SIG-M5 treated with dmso at 0.1 percent for 504 hours (cell line): ENCODE results near the gene MYB.
"Not testable (repeated sequence)": the region's sequence is repeated elsewhere in the genome, so short reads cannot be mapped to it uniquely, and the experiment has no call there.

Experiments
- DNase-seq: peaks from one replicate; lab custom pipeline; 2025; ENCODE audit not compliant: unreplicated experiment; lab: John Stamatoyannopoulos, UW

The MYB gene

DNA sequence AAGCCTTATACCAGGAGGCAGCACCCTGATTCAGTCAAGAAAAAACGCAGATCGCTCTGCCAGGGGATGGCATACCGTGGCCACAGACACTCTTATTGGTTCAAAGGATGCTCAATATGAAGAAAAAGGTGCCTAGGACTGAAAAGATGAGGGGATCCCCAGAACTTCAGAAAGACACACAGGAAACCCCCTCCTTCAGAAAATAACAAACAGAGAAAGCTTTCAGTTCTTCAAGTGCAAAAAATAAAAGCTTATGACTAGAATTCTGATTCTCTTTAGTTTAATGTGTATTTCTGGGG, 17.7 kb upstream of the MYB start:
- DNase-seq: no peak

DNA sequence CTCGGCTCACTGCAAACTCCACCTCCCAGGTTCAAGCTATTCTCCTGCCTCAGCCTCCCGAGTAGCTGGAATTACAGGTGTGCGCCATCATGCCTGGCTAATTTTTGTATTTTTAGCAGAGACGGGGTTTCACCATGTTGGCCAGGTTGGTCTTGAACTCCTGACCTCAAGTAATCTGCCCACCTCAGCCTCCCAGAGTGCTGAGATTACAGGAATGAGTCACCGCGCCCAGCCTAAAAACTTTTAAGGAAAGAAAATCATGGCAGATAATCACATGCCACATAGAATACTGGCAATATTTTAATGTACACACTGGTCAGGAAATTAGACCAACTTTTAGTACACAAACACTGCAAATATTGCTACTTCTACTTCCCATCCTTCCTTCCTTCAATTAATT, 16.7 kb upstream of the MYB start:
- not testable (repeated sequence) for DNase-seq

DNA sequence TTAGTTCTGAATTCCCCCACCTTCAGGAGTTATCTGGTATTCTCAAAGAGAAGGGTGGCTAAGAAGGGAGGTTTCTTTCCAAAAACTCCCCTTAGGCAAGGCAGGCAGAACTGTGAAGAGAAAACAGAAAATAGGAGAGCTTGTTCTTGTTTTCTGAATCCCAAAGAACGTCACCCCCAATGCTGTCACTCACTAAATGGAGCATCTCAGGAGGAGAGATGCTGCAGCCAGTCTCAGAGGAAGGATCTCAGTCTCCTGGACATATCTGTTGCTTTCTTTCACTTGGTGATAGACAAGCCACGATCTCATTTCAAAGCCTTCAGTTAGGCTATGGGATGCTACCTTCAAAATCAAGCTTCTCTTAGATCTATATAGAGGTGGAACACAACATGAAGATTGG, 16.1 kb upstream of the MYB start:
- DNase-seq: no peak

DNA sequence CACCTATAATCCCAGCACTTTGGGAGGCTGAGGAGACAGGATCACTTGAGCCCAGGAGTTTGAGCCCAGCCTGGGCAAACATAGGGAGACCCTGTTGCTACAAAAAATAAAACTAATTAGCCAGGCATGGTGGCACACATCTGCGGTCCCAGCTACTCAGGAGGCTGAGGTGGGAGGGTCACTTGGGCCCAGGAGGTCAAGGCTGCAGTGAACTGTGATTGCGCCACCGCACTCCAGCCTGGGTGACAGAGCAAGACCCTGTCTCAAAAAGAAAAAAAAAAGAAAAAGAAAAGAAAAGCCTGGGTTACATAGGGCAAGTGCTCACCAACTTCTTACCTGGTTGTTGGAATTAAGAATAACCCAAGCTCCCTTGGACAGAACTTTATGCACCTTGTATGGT, 14.6 kb upstream of the MYB start:
- no peak for DNase-seq

DNA sequence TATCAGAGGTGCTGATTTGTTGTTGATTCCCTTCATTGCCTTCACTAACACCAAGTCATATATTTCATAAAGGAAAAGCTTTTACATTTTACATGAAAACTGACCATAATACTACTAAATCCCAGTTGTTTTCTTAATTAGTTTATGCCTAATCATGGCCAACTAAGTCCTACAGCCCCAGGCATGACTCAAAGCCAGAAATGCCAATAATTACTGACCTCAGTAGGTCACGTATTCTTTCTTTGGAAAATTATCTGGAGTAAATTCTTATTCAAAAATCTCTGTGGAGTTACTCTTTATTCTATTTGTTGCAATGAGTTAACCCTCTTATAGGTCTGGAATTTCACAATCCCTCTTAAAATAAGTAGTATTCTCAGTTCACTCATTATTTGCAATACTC, 13.5 kb upstream of the MYB start:
- no peak for DNase-seq

DNA sequence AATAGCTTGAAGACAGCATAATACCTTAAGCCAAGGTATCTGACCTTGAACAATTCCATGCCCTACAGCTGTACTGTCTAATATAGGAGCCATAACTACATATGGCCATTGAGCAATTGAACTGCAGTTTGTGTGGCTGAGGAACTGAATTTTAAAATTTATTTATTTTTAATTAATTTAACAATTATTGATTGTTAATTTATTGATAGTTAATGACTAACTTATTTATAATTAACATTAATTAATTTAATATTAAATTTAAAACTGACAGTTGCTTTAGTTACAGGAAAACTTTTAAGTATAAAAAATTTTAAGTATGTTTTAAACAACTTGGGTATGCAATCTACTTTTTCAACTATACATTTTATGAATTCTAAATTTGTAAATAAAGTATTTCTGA, 12.3 kb upstream of the MYB start:
- DNase-seq: no peak

DNA sequence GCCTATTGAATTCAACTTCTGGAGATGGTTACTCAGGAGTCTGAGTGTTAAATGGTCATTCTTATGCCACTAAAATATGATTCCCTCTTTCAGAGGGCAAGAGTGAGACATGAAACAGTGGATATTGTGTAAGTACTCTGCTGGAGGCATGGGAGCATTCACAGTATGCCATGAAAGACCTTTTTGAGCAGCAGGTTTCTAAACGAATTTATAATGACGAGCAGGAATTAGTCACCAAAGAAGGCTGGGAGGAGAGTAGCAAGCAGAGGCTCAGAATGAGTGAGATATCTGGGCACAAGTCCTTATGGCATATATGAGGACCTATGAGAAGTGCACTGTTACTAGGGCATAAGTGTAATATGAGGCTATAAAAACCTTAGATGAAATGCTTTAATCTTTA, 10.9 kb upstream of the MYB start:
- DNase-seq: no peak

DNA sequence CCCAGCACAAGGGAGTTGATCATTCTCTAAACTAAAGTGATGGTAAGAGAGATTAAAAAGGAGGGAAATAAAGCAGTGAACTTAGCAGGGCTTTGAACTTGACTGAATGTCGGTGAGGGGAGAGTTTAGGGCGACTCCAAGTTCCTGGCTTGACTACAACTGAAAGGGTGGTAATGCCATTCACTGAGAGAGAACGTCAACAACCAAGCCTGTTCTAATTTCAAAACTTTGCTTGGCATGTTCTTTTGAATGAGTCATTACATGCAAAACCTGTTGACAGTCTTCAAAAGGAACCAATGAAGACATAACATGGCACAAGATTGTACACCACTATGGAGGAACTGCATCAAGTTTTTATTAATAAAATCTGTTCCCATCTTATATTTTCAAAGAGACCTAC, 10.3 kb upstream of the MYB start:
- DNase-seq: no peak

DNA sequence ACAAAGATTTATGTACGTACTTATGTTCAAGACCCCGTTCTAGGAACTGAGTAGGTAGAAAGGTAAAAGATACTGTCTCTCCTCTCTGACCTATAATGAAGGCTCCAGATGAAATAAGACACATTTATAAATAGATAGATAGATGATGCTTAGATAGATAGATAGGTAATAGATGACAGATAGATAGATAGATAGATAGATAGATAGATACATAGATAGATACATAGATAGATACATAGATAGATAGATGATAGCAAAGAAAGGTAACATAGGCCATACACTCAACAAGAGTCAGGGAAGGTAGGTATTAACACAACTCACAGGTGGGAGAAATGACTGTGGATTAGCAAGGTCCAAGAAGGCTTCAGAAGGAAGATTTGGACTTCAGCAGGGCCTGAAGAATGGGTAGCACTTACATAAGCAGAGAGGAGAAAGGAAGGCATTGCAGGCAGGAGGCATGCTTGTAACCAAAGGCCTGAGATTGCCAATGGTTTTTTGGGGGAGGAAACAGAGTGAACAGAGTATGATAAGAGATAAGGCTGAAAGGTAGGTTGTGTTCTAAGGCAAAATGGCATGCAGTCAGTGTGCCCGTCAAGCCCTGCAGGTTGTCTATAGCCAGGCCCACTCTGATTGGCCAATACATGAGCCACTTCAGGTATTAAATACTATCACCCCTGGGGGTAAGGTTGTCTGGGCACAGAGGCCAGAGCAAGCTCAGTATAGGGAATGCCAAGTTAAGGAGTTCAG, 7.7 kb upstream of the MYB start:
- no peak for DNase-seq

DNA sequence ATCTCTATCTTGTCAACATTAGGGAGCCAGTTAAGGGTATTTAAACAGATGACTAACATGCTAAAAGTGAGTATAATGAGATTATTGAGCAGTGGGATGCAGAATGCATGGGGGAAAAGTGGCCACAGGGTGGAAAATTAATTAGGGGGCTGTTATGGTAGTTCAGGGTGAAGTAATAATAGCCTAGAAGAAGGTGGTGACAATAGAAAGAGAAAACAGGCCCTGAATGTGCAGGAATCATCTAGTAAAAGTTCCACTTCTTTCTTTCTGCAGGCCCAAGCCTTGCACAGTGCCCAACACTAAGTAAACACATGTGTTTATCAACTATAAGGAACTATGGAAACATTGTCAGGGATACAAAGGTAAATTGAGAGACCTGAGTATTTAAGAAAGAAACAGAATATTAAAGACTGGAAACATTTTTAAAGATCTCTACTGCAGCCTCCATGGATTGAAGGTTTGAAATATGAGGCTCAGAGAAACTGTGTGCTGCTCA, 7.1 kb upstream of the MYB start:
- DNase-seq: no peak

DNA sequence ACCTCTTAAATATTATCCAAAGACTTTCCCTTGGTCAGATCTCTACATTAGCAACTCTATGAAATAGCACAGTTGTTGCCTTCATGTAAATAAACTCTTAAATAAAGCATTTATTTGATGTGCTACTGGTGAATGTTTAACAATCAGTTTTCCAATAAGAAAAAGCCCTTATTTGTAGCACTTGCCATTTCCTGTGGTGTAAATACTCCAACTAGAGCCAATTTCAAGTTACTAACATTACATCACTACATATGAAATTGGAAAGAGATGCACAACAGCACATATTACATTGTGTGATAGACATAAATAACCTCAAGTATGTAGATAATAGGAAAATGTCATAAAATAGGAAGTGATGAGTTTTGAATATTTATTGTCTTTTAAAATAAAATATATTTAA, 5.0 kb upstream of the MYB start:
- DNase-seq: no peak

DNA sequence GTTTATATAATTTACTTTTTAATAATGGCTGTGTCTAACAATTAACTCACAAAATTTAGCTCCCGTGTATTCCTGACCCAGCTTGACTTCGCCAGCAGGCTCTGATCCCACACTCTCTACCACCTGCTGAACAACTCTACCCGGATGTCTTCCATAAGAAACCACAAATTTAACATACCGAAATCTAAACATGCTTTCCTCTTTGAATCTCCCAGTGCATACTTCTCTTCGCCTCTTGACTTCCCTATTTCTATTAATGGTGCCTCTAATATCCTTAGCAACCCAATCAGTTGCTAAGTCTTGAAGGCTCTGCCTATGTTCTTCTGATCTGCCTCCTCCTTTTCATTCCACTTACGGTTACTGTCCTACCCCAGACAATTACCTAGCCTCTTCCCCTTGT, 4.6 kb upstream of the MYB start:
- DNase-seq: peak; percentile 93

DNA sequence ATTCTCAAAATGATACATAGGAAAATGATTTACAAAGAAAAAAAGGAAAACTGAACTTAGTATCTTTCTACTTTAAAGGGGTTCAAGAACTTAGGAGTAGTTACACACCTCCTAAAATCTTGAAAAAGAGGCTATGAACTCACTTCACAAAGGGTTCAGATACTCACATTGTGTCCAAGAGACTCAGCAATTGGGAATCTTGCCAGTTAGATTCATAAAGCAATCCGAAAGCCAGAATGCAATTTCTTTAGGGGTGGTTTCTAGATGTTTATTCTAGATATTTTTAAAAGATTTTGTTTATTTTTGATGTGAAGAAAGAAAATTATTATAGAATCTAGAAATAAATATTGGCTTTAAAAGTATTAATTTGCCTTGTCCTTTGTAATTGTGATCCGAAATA, 1.7 kb upstream of the MYB start:
- DNase-seq: no peak

DNA sequence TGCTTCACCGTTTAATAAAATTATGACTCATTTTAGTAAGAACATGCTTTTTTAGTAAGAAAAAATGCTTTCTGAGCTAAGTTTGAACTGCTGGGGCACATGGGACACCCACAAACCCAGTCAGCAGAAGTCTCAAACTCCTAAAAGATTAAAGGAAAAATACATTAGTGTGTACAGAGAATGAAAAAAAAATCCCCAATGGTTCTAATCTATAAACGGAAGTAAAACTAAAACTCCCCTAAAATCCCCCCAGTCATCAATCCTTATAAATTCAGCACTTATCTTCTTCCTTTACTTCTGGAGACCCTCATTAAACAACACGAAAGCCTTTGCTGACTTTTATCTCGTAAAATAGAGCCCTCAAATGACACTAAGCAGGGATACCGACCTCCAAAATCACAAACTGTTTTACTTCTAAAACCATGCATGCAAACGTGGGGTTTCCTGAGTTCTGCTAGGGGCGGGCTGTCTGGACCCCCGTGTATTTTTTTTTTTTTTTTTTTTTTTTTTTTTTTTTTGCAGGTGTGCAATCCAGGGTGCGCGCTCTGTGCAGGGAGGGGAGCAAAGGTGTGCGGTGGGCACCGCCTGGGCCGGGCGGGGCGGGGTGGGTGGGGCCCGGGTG, 1.1 kb upstream of the MYB start:
- DNase-seq: peak; percentile 74

DNA sequence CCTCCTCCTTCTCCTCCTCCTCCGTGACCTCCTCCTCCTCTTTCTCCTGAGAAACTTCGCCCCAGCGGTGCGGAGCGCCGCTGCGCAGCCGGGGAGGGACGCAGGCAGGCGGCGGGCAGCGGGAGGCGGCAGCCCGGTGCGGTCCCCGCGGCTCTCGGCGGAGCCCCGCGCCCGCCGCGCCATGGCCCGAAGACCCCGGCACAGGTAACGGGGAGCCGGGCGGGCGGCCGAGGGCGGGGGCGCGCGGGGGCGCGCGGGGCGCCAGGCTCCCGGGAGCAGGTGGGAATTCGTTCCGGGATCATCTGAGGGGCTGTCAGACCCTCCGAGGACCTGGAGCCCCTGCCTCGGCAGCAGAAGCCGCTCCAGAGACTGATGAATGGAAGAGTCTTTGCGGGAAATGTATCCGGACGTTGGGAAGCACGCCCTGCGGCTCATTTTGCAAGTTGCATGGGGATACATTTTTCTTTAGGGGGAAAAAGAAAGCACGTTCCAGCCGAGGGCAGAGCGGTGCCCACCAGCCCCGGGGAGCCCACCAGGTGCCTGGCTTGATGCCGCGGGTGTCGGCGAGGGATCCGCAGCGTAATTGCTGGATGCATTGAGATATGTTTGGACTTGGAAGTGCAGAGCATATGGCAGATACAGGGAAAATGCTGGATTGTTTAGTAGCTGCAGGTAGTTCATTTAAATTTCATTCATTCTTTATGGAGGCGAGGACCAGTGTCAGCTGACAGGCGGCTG, 394 bp downstream of the MYB start:
- no peak for DNase-seq

DNA sequence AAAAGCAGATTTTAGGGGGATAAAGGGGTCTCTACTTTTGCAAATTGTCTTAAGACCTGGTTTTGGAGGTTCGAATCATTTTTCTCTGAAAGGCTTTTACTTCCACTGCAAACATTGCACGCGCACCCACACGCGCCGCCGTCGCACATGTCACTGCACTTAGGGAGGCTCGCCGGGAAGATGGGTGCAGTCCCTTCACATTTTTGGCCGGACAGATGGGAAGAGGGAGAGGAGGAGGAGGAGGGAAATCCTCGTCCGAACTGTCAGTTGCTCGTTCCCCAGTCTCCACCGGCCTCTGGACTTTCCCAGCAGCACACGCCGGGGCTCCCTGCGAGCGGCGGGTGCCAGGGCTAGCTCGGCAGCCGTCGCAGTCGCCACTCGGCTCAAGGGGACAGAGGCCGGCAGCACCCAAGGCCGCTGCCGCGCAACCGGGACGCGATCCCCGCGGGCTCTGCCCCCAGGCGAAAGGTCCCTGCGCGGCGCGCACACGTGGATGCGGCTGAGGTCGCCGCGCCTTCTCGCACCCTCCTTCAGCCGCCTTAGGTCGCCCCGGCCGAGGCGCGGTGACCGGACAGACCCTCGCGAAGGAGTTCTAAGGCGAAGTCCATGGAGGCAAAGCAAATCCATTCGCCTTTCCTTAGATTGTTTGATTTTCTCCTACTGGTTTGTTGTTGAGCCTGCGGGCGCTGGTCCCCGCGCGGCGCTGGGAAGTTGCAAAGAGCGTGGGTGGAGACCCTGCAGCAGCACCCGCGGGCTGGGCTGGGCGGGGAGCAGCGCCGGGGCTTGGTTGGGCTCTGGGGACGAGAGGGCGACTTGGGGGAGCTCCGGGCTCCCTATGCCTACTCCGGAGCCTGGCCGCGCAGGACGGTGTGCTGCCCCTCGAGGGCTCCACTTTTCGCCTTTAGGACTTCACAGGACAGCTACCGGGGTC, 1.2 kb downstream of the MYB start:
- DNase-seq: no peak

DNA sequence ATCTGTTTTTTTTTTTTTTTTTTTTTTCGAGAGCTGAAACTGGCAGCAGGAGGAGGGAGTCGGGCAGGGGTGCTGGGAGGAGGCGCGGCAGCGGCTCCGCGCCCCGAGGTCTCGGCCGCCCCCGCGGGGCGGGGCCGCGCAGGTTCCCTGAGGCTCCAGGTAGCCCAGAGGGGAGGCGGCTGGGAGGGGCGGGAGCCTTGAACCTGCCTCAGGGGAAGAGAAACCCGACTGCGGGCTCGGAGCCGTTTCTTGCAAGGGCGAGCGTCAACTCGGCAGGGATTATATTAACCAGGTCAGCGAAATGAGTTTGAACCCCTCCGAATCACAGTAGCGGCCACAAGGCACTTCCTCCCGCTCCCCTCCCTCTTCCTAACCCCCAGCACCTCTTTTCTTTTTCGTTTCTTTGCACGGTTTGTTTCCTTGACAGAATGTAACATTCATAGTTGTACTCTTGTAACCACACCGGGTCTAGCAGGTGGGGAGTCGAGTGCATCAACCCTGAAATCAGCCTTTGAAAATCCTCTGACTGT, 2.0 kb downstream of the MYB start:
- DNase-seq: peak; percentile 42

DNA sequence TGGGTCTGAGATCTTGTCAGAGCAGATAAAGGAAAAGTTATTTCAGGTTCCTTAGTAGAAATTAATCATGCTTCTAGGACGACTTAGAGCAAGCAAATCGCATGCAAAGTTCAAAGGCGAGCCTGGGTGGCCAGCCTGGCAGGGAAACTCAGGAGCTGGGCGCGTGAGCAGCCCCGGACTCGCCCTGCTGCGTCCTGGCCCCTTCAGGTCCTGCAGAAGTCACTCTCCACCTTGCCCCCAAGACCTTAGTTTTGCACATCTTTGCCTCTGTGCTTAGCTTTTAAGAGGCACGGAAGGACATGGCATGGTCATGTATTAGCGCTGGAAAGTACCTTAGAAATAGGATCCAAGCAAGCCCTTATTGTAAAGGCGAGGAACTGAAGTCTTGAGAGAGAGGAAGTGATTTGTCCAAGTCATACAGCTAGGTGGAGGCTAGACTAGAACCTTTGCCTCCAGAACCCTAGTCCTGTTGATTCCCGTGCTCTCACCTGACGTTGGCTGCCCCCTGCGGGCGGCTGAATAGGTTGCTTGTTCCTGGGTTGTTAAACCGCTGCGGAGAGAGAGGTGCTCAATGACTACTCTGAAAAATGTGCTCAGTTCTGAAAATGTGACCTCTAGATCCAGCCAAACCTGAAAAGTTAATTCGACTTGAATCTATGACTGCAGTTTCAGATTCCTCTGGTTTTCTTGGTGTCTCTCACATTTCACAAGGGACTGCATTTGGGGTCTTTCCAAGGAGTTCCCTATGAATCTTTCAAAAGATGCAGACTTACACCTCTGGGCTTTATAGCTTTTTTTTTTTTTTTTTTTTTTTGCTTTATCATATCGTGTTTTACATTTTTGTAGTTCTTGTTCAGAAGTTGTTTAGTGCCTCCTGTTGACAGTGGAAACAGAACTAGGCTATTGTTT, 2.7 kb downstream of the MYB start:
- DNase-seq: peak; percentile 88

DNA sequence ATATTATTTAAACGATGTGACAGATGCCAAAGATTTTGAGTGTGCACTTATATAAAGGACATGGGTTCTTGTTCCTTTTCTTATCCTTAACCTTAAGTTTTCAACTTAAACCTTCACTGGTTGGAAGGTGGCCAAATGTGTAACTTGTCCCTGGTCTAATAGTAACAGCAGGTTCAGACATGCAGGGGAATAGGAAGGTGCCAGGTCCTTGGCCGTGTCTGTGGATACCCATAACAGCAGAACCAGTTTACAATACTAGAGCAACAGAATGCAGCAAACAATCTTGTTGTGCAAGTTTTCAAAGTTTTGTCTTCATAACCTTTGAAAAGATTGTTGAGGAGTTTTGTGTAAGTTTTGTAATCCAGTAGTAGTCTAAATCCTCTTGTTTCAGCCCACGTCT, 4.4 kb downstream of the MYB start:
- peak; percentile 64 for DNase-seq

DNA sequence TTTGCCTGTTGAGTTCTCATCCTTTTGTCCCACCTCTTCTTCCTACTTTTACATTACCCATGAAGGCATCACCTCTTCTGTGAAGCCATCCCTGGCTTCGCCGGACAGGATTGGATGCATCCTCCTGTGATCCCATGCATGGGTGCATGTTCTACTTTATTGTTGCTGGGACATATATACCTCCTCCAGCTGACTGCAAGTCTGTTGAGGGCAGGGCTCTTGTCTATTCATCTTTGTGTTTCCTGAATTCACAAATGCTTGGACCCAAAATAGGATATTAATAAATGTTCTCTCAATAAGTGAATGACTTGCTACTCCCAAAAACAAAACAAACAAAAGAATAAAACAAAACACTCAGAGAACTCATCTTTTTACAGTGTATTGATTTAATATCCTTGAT, 5.1 kb downstream of the MYB start:
- DNase-seq: no peak
